PFSK-1 (cell line): Measurements from ENCODE around the gene RYR3.

Experiments
- FOXP2 ChIP-seq: optimal IDR thresholded peaks from 2 replicates; pipeline ENCODE3; 2011; ENCODE audit warnings: borderline replicate concordance, control low read depth, inconsistent platforms; ENCODE audit not compliant: insufficient read depth; ENCODE audit errors: extremely low read length, extremely low read depth
- POLR2AphosphoS5 ChIP-seq: IDR thresholded peaks from 2 replicates; pipeline ENCODE4 v1.6.1; 2012; ENCODE audit warnings: low read depth, mild to moderate bottlenecking, control low read depth, low read length, moderate library complexity
- SIN3A ChIP-seq: IDR thresholded peaks from 2 replicates; pipeline ENCODE4 v1.6.1; 2012; ENCODE audit warnings: mild to moderate bottlenecking, low read length, moderate library complexity, borderline replicate concordance; ENCODE audit not compliant: insufficient read depth
- TAF1 ChIP-seq: IDR thresholded peaks from 2 replicates; pipeline ENCODE4 v1.6.1; 2012; ENCODE audit warnings: low read length, control low read depth, borderline replicate concordance; ENCODE audit not compliant: insufficient read depth
- TF ChIP-seq, protein P1 (sequence below), 2 experiments: IDR thresholded peaks; 2 replicates each; pipeline versions ENCODE4 v1.6.1 to v1.8.0; 2011 to 2012; ENCODE audit warnings: low read depth in 2 of 2, low read length in 2 of 2, control low read depth in 1 of 2, inconsistent platforms in 1 of 2, mild to moderate bottlenecking in 1 of 2, moderate library complexity in 1 of 2; ENCODE audit not compliant: insufficient read depth in 1 of 2

Gene RYR3

DNA sequence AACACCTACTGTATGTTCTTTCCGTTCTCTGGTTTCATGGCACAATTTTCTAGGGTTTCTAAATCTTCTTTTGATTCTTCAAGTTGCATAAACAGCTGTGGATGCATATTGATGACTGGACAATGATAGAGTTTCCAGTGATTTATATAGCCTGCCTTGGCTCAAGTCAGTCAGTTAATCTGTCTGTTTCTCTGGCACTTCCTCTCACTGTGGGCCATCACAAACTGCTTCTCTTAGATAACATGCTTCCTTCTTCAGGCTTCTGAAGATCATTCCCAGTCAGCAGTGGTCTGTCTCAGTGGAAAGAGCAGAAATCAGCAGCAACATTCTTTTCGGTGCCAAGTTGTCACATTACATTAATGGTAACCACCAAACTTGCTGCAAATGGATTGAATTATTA lies 207.2 kb downstream of the RYR3 start:
- TF ChIP-seq POLR2AphosphoS5: no peak
- TF ChIP-seq, protein P1, sequence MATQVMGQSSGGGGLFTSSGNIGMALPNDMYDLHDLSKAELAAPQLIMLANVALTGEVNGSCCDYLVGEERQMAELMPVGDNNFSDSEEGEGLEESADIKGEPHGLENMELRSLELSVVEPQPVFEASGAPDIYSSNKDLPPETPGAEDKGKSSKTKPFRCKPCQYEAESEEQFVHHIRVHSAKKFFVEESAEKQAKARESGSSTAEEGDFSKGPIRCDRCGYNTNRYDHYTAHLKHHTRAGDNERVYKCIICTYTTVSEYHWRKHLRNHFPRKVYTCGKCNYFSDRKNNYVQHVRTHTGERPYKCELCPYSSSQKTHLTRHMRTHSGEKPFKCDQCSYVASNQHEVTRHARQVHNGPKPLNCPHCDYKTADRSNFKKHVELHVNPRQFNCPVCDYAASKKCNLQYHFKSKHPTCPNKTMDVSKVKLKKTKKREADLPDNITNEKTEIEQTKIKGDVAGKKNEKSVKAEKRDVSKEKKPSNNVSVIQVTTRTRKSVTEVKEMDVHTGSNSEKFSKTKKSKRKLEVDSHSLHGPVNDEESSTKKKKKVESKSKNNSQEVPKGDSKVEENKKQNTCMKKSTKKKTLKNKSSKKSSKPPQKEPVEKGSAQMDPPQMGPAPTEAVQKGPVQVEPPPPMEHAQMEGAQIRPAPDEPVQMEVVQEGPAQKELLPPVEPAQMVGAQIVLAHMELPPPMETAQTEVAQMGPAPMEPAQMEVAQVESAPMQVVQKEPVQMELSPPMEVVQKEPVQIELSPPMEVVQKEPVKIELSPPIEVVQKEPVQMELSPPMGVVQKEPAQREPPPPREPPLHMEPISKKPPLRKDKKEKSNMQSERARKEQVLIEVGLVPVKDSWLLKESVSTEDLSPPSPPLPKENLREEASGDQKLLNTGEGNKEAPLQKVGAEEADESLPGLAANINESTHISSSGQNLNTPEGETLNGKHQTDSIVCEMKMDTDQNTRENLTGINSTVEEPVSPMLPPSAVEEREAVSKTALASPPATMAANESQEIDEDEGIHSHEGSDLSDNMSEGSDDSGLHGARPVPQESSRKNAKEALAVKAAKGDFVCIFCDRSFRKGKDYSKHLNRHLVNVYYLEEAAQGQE (IDR thresholded peaks at IDR 0.05; ENCODE audit: insufficient read depth in 1 of 2, low read depth in 2 of 2, low read length in 2 of 2): no peak
- TF ChIP-seq FOXP2: no peak
- TF ChIP-seq SIN3A: no peak
- TF ChIP-seq TAF1: no peak

DNA sequence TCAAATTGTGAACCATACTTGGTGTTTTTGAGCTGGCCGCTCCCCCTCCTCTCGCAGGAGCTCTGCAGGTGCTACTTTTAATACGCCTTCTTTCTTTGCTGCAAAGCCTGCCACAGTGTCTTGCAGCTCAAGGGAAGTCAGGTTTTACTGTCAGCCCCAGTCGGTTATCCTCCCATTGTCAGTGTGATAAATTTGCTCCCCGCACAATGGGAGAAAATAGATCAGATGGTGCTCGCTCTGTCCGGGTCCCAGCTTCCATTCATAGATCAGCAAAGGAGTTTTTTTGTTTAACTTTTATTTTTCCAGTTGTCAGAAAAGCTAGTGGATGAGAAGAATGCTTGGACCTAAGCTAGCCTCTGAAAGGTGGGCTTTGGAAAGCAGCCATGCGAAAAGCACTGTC lies 207.7 kb downstream of the RYR3 start:
- TF ChIP-seq, protein P1 (IDR thresholded peaks at IDR 0.05; ENCODE audit: insufficient read depth in 1 of 2, low read depth in 2 of 2, low read length in 2 of 2): no peak
- TF ChIP-seq SIN3A: no peak
- no peak for TF ChIP-seq POLR2AphosphoS5
- no peak for TF ChIP-seq TAF1
- TF ChIP-seq FOXP2: no peak

DNA sequence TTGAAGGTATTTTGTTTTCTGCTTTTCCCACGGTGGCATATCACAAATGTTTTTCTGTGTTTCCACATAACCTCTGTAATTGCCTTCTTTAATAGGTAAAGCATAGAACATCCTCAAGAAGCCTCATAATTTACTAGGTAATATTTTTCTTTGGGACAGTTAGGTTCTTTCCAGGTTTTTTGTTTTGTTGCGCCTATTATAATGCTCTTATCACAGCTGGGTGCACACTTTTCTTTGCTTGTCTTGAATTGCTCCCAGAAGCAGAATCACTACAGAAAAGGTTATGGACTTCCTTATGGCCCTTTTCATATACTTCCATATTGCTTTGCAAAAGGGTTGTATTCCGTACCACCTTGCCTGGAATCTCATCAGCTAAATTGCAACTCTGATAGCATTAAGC lies 213.5 kb downstream of the RYR3 start:
- no peak for TF ChIP-seq POLR2AphosphoS5
- TF ChIP-seq FOXP2: no peak
- TF ChIP-seq, protein P1 (IDR thresholded peaks at IDR 0.05; ENCODE audit: insufficient read depth in 1 of 2, low read depth in 2 of 2, low read length in 2 of 2): no peak
- no peak for TF ChIP-seq SIN3A
- TF ChIP-seq TAF1: no peak

DNA sequence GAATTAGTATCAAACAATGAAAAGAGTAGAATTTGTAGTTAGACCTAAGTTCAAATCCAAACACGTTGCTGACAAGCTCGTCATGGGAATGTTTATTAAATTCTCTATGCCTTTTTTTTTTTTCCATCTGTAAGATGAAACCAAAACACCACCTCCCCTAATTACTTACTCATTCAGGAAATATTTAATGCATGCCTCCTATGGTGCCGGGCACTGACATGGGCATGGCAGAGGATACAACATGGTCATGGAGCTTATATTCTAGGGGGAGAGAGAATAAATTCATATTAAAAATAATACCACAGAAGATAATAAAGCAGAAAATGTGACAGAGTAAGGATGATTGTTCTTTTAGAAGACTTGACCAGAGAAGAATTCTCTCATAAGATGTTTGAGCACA lies 215.8 kb downstream of the RYR3 start:
- TF ChIP-seq SIN3A: no peak
- no peak for TF ChIP-seq POLR2AphosphoS5
- no peak for TF ChIP-seq TAF1
- TF ChIP-seq FOXP2: no peak
- TF ChIP-seq, protein P1 (IDR thresholded peaks at IDR 0.05; ENCODE audit: insufficient read depth in 1 of 2, low read depth in 2 of 2, low read length in 2 of 2): no peak

DNA sequence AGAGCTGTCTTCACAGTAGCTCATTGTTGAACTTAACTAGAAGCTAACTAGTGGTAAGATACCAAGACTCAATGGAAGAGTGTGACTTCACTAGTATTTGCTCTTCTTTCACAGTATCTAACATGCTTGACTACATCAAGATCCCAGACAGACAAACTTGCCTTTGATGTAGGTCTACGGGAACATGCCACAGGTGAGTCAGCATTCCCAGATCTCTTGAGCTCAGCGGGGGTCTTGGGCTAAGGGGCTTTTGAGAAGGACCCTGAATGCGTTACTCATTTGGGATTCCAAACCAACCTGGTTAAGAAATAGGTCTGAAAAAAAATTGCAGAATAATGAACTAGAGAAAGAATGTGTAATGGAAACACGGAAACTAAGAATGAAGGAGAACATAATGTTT lies 222.4 kb downstream of the RYR3 start:
- no peak for TF ChIP-seq FOXP2
- no peak for TF ChIP-seq POLR2AphosphoS5
- TF ChIP-seq TAF1: no peak
- TF ChIP-seq SIN3A: no peak
- TF ChIP-seq, protein P1 (IDR thresholded peaks at IDR 0.05; ENCODE audit: insufficient read depth in 1 of 2, low read depth in 2 of 2, low read length in 2 of 2): no peak
